K562 (cell line): ENCODE results near the gene IL17REL. TPM values are rescaled to one million over a fixed set of nuclear protein-coding genes. Genes with fewer than 3 reads are reported as not detected.

Experiments used
- ETV5 ChIP-seq: sonication (generic); formaldehyde crosslinking; IDR thresholded peaks from 2 replicates; pipeline ENCODE4 v1.4.0; 2020; ENCODE audit warnings: low read depth, mild to moderate bottlenecking, missing genetic modification reagents
- FOXK1 ChIP-seq: sonication (generic); formaldehyde crosslinking; IDR thresholded peaks from 2 replicates; pipeline ENCODE4 v1.8.0; 2022; ENCODE audit warnings: missing genetic modification reagents, mild to moderate bottlenecking, borderline replicate concordance
- KAT2B ChIP-seq: IDR thresholded peaks from one replicate; pipeline ENCODE4 v1.6.1; 2012; ENCODE audit warnings: low read depth, mild to moderate bottlenecking, control low read depth, inconsistent platforms, low read length, moderate library complexity
- KDM1A ChIP-seq, 2 experiments: fragments of 450-650 bp; IDR thresholded peaks; 2 replicates each; pipeline ENCODE4 v1.6.1; 2016; ENCODE audit warnings: mild to moderate bottlenecking in 2 of 2
- MAFG ChIP-seq: fragments of 450-650 bp; conservative IDR thresholded peaks from 2 replicates; pipeline ENCODE4 v1.6.1; 2016; ENCODE audit warnings: missing genetic modification characterization, missing compliant biosample characterization
- NFIX ChIP-seq: fragments of 250-450 bp; sonication (Bioruptor Pico); IDR thresholded peaks from 2 replicates; pipeline ENCODE4 v1.4.0; 2020; ENCODE audit warnings: low read depth, mild to moderate bottlenecking, moderate library complexity
- NFRKB ChIP-seq: fragments of 450-650 bp; IDR thresholded peaks from 2 replicates; pipeline ENCODE4 v1.6.1; 2016; ENCODE audit warnings: low read depth
- PML ChIP-seq: IDR thresholded peaks from 2 replicates; pipeline ENCODE4 v1.6.1; 2012; ENCODE audit warnings: low read length, inconsistent platforms
- RAD51 ChIP-seq: fragments of 450-650 bp; IDR thresholded peaks from 2 replicates; pipeline ENCODE4 v1.7.1; 2016; ENCODE audit warnings: low read depth, mild to moderate bottlenecking, borderline replicate concordance
- RBM22 ChIP-seq: fragments of 200-400 bp; formaldehyde crosslinking; IDR thresholded peaks from 2 replicates; pipeline ENCODE4 v1.6.1; 2018; ENCODE audit warnings: low read length, low read depth; ENCODE audit not compliant: poor library complexity, severe bottlenecking
- SMARCA4 ChIP-seq: fragments of 450-650 bp; IDR thresholded peaks from 2 replicates; pipeline ENCODE4 v1.6.1; 2016
- ZNF311 ChIP-seq: fragments of 250-450 bp; sonication (Bioruptor Pico); IDR thresholded peaks from 2 replicates; pipeline ENCODE4 v1.4.0; 2020; ENCODE audit warnings: mild to moderate bottlenecking, moderate library complexity
- ZNF395 ChIP-seq: fragments of 200-800 bp; sonication (Bioruptor generic); IDR thresholded peaks from 2 replicates; pipeline ENCODE4 v1.6.1; 2017; ENCODE audit warnings: missing genetic modification characterization, missing compliant biosample characterization
- ZNF408 ChIP-seq: fragments of 250-450 bp; sonication (Bioruptor Pico); IDR thresholded peaks from 2 replicates; pipeline ENCODE4 v1.4.0; 2020; ENCODE audit warnings: low read depth, mild to moderate bottlenecking, moderate library complexity
- polyA plus RNA-seq, 8 experiments: library from polyadenylated mRNA; depleted of rRNA in 4 of 8; stranded (reverse) in 5 of 8; unstranded in 3 of 8; fragments of >200 nt; fragmentation: Nextera tagmentation in 2 of 8; fragmentation: Illumina TruSeq in 1 of 8; extraction: Ambion mirVana in 2 of 8; extraction: Trizol in 1 of 8; gene quantifications; 2 replicates each; pipeline versions ENCODE4 v1.2.1 to v1.2.3, GENCODE V29; 2011 to 2014; ENCODE audit warnings: inconsistent platforms in 1 of 8, missing spikeins in 1 of 8
- total RNA-seq, 7 experiments: library from RNA; depleted of rRNA in 6 of 7; stranded (reverse); fragments of >200 nt in 6 of 7; fragmentation: Illumina TruSeq in 2 of 7; extraction: Trizol in 2 of 7; gene quantifications; 2 replicates each; pipeline versions ENCODE4 v1.2.1 to v1.2.3, GENCODE V29; 2011 to 2021; ENCODE audit warnings: low replicate concordance in 1 of 7
- TF ChIP-seq, protein P1 (sequence below), 2 experiments: fragments of 450-650 bp in 1 of 2; IDR thresholded peaks; 2 replicates each; pipeline ENCODE4 v1.6.1; 2011 to 2017; ENCODE audit warnings: low read depth in 2 of 2, antibody characterized with exemption in 1 of 2, borderline replicate concordance in 1 of 2, low read length in 1 of 2, mild to moderate bottlenecking in 1 of 2, mixed read lengths in 1 of 2; ENCODE audit not compliant: control insufficient read depth in 1 of 2
- TF ChIP-seq, protein P2 (sequence below): IDR thresholded peaks from 3 replicates; pipeline ENCODE4 v1.6.1; 2011; ENCODE audit warnings: borderline replicate concordance, mild to moderate bottlenecking, moderate library complexity; ENCODE audit not compliant: insufficient read length; ENCODE audit errors: extremely low read depth
- TF ChIP-seq, protein P3 (sequence below): fragments of 450-650 bp; IDR thresholded peaks from 2 replicates; pipeline ENCODE4 v1.6.1; 2016; ENCODE audit warnings: antibody characterized with exemption
- TF ChIP-seq, protein P4 (sequence below): sonication (generic); formaldehyde crosslinking; IDR thresholded peaks from 2 replicates; pipeline ENCODE4 v1.8.0; 2022; ENCODE audit warnings: mild to moderate bottlenecking, missing genetic modification reagents

Gene IL17REL
- total and polyA plus RNA-seq, 9 of the 15 experiments (the other 6 are each of a cell fraction or from before 2014, with no cell fraction given): 0.05 to 0.42 (median 0.11) TPM; not detected in 4

DNA sequence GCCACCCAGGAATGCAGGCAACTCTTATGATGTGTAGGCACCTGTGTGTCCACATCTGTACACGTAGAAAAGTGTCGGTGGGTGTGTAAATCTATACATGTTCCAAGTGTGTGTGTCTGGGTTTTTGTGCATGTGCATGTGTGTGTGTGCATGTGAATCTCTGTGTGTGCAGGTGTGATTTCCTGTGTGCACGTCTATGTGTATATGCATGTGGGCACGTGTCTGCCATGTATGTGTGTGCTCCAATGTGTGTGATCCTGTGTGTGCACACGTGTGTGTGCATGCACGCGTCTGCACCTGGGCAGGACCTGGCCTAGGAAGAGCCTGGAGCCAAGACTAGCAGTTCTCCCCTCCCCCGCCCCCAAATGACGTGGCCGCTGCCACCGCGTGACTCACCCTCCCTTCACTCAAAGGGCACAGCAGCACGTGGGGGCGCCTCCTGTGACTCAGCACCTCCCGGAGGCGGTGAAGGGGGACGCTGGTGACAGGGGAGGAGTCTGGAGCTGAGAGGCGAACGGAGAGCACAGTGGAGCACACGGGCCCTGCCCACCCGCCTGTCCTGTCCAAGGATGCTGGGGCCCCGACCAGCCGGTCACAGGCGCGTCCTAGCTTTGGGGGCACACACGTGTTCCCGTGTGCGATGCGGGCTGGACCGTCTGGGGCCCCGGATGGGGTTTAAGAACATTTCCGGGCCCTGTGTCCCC, 41.9 kb downstream of the IL17REL start (continued):
- TF ChIP-seq, protein P1, sequence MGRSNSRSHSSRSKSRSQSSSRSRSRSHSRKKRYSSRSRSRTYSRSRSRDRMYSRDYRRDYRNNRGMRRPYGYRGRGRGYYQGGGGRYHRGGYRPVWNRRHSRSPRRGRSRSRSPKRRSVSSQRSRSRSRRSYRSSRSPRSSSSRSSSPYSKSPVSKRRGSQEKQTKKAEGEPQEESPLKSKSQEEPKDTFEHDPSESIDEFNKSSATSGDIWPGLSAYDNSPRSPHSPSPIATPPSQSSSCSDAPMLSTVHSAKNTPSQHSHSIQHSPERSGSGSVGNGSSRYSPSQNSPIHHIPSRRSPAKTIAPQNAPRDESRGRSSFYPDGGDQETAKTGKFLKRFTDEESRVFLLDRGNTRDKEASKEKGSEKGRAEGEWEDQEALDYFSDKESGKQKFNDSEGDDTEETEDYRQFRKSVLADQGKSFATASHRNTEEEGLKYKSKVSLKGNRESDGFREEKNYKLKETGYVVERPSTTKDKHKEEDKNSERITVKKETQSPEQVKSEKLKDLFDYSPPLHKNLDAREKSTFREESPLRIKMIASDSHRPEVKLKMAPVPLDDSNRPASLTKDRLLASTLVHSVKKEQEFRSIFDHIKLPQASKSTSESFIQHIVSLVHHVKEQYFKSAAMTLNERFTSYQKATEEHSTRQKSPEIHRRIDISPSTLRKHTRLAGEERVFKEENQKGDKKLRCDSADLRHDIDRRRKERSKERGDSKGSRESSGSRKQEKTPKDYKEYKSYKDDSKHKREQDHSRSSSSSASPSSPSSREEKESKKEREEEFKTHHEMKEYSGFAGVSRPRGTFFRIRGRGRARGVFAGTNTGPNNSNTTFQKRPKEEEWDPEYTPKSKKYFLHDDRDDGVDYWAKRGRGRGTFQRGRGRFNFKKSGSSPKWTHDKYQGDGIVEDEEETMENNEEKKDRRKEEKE (IDR thresholded peaks at IDR 0.05; ENCODE audit: borderline replicate concordance in 1 of 2, control insufficient read depth in 1 of 2, low read depth in 2 of 2, low read length in 1 of 2): no peak
- TF ChIP-seq NFIX (CRISPR knock-in tag) (no peak), SMARCA4 (peak; percentile 76), KAT2B (no peak), NFRKB (no peak), RBM22 (no peak), FOXK1 (CRISPR knock-in tag) (no peak), ZNF311 (no peak), ETV5 (CRISPR knock-in tag) (no peak; the same call in 1 of the 2 replicates), ZNF395 (CRISPR knock-in tag) (no peak), ZNF408 (CRISPR knock-in tag) (no peak), PML (no peak), MAFG (tag) (peak; percentile 89), RAD51 (peak; percentile 88), KDM1A (IDR thresholded peaks at IDR 0.05) (peak in 1 of 2 experiments; percentile 99; a peak in 2 of 4 replicates)
- TF ChIP-seq, protein P2, sequence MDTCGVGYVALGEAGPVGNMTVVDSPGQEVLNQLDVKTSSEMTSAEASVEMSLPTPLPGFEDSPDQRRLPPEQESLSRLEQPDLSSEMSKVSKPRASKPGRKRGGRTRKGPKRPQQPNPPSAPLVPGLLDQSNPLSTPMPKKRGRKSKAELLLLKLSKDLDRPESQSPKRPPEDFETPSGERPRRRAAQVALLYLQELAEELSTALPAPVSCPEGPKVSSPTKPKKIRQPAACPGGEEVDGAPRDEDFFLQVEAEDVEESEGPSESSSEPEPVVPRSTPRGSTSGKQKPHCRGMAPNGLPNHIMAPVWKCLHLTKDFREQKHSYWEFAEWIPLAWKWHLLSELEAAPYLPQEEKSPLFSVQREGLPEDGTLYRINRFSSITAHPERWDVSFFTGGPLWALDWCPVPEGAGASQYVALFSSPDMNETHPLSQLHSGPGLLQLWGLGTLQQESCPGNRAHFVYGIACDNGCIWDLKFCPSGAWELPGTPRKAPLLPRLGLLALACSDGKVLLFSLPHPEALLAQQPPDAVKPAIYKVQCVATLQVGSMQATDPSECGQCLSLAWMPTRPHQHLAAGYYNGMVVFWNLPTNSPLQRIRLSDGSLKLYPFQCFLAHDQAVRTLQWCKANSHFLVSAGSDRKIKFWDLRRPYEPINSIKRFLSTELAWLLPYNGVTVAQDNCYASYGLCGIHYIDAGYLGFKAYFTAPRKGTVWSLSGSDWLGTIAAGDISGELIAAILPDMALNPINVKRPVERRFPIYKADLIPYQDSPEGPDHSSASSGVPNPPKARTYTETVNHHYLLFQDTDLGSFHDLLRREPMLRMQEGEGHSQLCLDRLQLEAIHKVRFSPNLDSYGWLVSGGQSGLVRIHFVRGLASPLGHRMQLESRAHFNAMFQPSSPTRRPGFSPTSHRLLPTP: no peak
- TF ChIP-seq, protein P3, sequence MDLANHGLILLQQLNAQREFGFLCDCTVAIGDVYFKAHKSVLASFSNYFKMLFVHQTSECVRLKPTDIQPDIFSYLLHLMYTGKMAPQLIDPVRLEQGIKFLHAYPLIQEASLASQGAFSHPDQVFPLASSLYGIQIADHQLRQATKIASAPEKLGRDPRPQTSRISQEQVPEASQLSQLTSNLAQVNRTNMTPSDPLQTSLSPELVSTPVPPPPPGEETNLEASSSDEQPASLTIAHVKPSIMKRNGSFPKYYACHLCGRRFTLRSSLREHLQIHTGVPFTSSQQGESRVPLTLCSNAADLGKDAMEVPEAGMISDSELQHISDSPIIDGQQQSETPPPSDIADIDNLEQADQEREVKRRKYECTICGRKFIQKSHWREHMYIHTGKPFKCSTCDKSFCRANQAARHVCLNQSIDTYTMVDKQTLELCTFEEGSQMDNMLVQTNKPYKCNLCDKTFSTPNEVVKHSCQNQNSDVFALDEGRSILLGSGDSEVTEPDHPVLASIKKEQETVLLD: no peak; the same call in 1 of the 2 replicates
- TF ChIP-seq, protein P4, sequence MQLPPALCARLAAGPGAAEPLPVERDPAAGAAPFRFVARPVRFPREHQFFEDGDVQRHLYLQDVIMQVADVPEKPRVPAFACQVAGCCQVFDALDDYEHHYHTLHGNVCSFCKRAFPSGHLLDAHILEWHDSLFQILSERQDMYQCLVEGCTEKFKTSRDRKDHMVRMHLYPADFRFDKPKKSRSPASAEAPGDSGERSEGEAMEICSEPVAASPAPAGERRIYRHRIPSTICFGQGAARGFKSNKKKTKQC: no peak
